Measurements from ENCODE around the gene ZBED4.

- TF ChIP-seq, protein P1, sequence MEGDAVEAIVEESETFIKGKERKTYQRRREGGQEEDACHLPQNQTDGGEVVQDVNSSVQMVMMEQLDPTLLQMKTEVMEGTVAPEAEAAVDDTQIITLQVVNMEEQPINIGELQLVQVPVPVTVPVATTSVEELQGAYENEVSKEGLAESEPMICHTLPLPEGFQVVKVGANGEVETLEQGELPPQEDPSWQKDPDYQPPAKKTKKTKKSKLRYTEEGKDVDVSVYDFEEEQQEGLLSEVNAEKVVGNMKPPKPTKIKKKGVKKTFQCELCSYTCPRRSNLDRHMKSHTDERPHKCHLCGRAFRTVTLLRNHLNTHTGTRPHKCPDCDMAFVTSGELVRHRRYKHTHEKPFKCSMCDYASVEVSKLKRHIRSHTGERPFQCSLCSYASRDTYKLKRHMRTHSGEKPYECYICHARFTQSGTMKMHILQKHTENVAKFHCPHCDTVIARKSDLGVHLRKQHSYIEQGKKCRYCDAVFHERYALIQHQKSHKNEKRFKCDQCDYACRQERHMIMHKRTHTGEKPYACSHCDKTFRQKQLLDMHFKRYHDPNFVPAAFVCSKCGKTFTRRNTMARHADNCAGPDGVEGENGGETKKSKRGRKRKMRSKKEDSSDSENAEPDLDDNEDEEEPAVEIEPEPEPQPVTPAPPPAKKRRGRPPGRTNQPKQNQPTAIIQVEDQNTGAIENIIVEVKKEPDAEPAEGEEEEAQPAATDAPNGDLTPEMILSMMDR (IDR thresholded peaks at IDR 0.05; ENCODE audit: low read length), result no peak
- no peak for TF ChIP-seq EZH2 (IDR thresholded peaks at IDR 0.05; ENCODE audit: borderline replicate concordance, low read length)
Observed at GRCh38 chr22:49887702-49888101, 34.1 kb downstream of the ZBED4 start.

Data from OCI-LY1 (cell line).